Right lobe of liver (tissue), 6 donors: ENCODE measurements around the gene RSRP1. TPM values are rescaled to one million over a fixed set of nuclear protein-coding genes. Genes with fewer than 3 reads are reported as not detected.

Experiments
- ATAC-seq, 4 donors: fragments of 200-7000 bp; cut with Tn5 transposase; one replicate each; pipeline ENCODE4 v1.9.1; 2020; ENCODE audit warnings: mild to moderate bottlenecking in 4 of 4, moderate library complexity in 4 of 4
- DNase-seq, 3 donors: peaks; one replicate each; pipeline ENCODE4 v3.0.0-alpha.2; 2020
- H3K27ac ChIP-seq, 3 donors: fragments of 200-600 bp; one replicate each; pipeline ENCODE4 v1.8.0; 2022
- H3K27me3 ChIP-seq, 2 donors: fragments of 200-600 bp; one replicate each; pipeline ENCODE4 v1.8.0; 2022
- H3K36me3 ChIP-seq, 4 donors: fragments of 200-600 bp; sonication (generic) in 1 of 4; one replicate each; pipeline versions ENCODE4 v1.5.1 to v1.8.0; 2017 to 2022; ENCODE audit warnings: control low read depth in 1 of 4
- H3K4me1 ChIP-seq, 4 donors: fragments of 200-600 bp; sonication (generic) in 1 of 4; one replicate each; pipeline versions ENCODE4 v1.5.1 to v1.8.0; 2017 to 2022; ENCODE audit warnings: control low read depth in 1 of 4
- H3K4me3 ChIP-seq, 3 donors: fragments of 200-600 bp; one replicate each; pipeline ENCODE4 v1.8.0; 2022
- H3K9me3 ChIP-seq, 4 donors: fragments of 200-600 bp; sonication (generic) in 1 of 4; one replicate each; pipeline versions ENCODE4 v1.5.1 to v1.8.0; 2017 to 2022; ENCODE audit warnings: control low read depth in 1 of 4
- CTCF ChIP-seq, 4 donors: fragments of 200-600 bp in 3 of 4; fragments of 450-650 bp in 1 of 4; IDR thresholded peaks; one replicate each; pipeline versions ENCODE4 v1.5.1 to v1.8.0; 2016 to 2022; ENCODE audit warnings: antibody characterized with exemption in 4 of 4, mild to moderate bottlenecking in 2 of 4
- POLR2A ChIP-seq: fragments of 450-650 bp; IDR thresholded peaks from one replicate; pipeline ENCODE4 v1.6.1; 2017; ENCODE audit warnings: antibody characterized with exemption, mild to moderate bottlenecking
- WGBS: methylation state at CpG from one replicate; pipeline ENCODE4 v1.1.6; 2018; ENCODE audit warnings: low coverage, low lambda C conversion rate; ENCODE audit not compliant: insufficient coverage; ENCODE audit errors: missing lambda C conversion rate; 5-methylcytosine and 5-hydroxymethylcytosine counted together
- intact Hi-C, 2 donors: fragments of 100-400 bp; cut with DNase I; formaldehyde crosslinking; loops; one replicate each; pipeline versions ENCODE4 v1.11.2 to v1.14.1; 2022
- total RNA-seq, 6 experiments: library from RNA; depleted of rRNA in 2 of 6; stranded (reverse); fragments of >200 nt in 2 of 6; fragmentation: NEBNext Ultra II Directional in 3 of 6; extraction: Animal tissue kit (Norgen Biotek cat#: 25700) in 3 of 6; gene quantifications; one replicate each; pipeline versions ENCODE4 v1.1.0 to v1.2.4, GENCODE V29; 2016 to 2023
- donor health status: DM: no; HTN: yes; CAD: no.
- donor health status: DM: no; HTN: no; CAD: no.
- donor health status: DM: no; HTN: no; CAD: no.
- donor health status: DM: no; HTN: yes; CAD: no.
- donor health status: DM: no; HTN: yes; CAD: no.

The RSRP1 gene
- total RNA-seq, 6 experiments from 2014 or later = 32.1 to 52.1 (median 40.2) TPM

- Histone ChIP-seq H3K9me3 (no peaks in the 10 kb centered on the region), H3K27ac (no peak overlapping the region), H3K27me3 (no peaks in the 10 kb centered on the region), H3K4me1 (no peaks in the 10 kb centered on the region), H3K4me3 (no peak overlapping the region), H3K36me3 (no peaks in the 10 kb centered on the region)
- ATAC-seq (no peak), DNase-seq (no peak)
- TF ChIP-seq CTCF (IDR thresholded peaks at IDR 0.05) (no peak), POLR2A (no peak)
- WGBS = 36% methylated on average over 3 of the region's 3 CpGs
- intact Hi-C loops = no loop called here
Measured at GRCh38 chr1:25210728-25211127, 36.5 kb downstream of the RSRP1 start.

- TF ChIP-seq CTCF (IDR thresholded peaks at IDR 0.05) (no peak), POLR2A (no peak)
- no peaks in the 10 kb centered on the region for H3K27me3 ChIP-seq
- no peak overlapping the region for H3K27ac ChIP-seq
- ATAC-seq (no peak), DNase-seq (no peak)
- WGBS = 76% methylated on average over 4 of the region's 4 CpGs
- H3K36me3 ChIP-seq = no peaks in the 10 kb centered on the region
- H3K4me3 ChIP-seq = no peak overlapping the region
- no peaks in the 10 kb centered on the region for H3K4me1 ChIP-seq
- intact Hi-C loops = loop anchor here in 1 of 2 donors (10.0 kb wide), 1 partner anchor 95 kb away; no protein-coding TSS in a partner anchor
- H3K9me3 ChIP-seq = no peaks in the 10 kb centered on the region
Measured at GRCh38 chr1:25209516-25209915, 37.7 kb downstream of the RSRP1 start.

- WGBS = 43% methylated on average over 2 of the region's 2 CpGs
- no peaks in the 10 kb centered on the region for H3K4me1 ChIP-seq
- no peaks in the 10 kb centered on the region for H3K36me3 ChIP-seq
- no peaks in the 10 kb centered on the region for H3K27me3 ChIP-seq
- TF ChIP-seq POLR2A (no peak), CTCF (IDR thresholded peaks at IDR 0.05) (no peak)
- no peak overlapping the region for H3K4me3 ChIP-seq
- H3K27ac ChIP-seq = no peak overlapping the region
- intact Hi-C loops = loop anchor here in 1 of 2 donors (10.0 kb wide), 1 partner anchor 94 kb away; no protein-coding TSS in a partner anchor
- ATAC-seq (no peak), DNase-seq (no peak)
- no peaks in the 10 kb centered on the region for H3K9me3 ChIP-seq
Measured at GRCh38 chr1:25208561-25209222, 38.6 kb downstream of the RSRP1 start.

- TF ChIP-seq POLR2A = no peak
- no peak for TF ChIP-seq CTCF (IDR thresholded peaks at IDR 0.05)
- ATAC-seq (no peak), DNase-seq (no peak)
- Histone ChIP-seq H3K36me3 (no peaks in the 10 kb centered on the region), H3K4me1 (no peaks in the 10 kb centered on the region), H3K27ac (no peak overlapping the region), H3K9me3 (no peaks in the 10 kb centered on the region), H3K27me3 (no peaks in the 10 kb centered on the region), H3K4me3 (no peak overlapping the region)
- 83% methylated on average over 1 of the region's 1 CpG for WGBS
- intact Hi-C loops = loop anchor here in 1 of 2 donors (10.0 kb wide), 1 partner anchor 93 kb away; no protein-coding TSS in a partner anchor
Measured at GRCh38 chr1:25208092-25208491, 39.2 kb downstream of the RSRP1 start.
